Endothelial cell of umbilical vein (primary cell): ENCODE results near the gene STMN3. TPM values are rescaled to one million over a fixed set of nuclear protein-coding genes. Genes with fewer than 3 reads are reported as not detected.

Experiments used
- BruUV-seq: library from RNA; stranded (reverse); fragments of 400-500 nt; replicated peaks from 2 replicates; lab custom pipeline; 2021; lab: Mats Ljungman, UMichigan
- CTCF ChIA-PET: fragments of 300-600, 350-600 bp; sonication (Branson Sonifier 250); formaldehyde crosslinking; loops from one replicate; lab custom pipeline; 2021; ENCODE audit warnings: antibody characterized with exemption, inconsistent platforms; lab: Charles Lee
- POLR2A ChIA-PET: fragments of 300-600, 350-600 bp; sonication (Branson Sonifier 250); formaldehyde crosslinking; loops from one replicate; lab custom pipeline; 2021; ENCODE audit warnings: antibody characterized with exemption, inconsistent platforms; lab: Charles Lee
- DNase-seq: peaks from one replicate; pipeline ENCODE4 v3.0.0-alpha.2; 2011; ENCODE audit warnings: low read depth, low spot score
- FAIRE-seq: peaks from 2 replicates; lab custom pipeline; 2011; peaks lifted over from hg19 to GRCh38; lab: Jason Lieb, UNC
- H2AFZ ChIP-seq: 2 replicates; pipeline ENCODE4 v1.6.0; 2012; ENCODE audit warnings: low read depth, low read length, control low read depth, inconsistent platforms
- H3K27ac ChIP-seq: 2 replicates; pipeline ENCODE4 v1.5.1; 2011; ENCODE audit warnings: low read depth, mild to moderate bottlenecking, control low read depth, low read length, moderate library complexity; ENCODE audit not compliant: insufficient read depth
- H3K27me3 ChIP-seq, 2 experiments: 2 replicates each; pipeline versions ENCODE4 v1.6.0 to v1.6.1; 2011; ENCODE audit warnings: low read length in 2 of 2, mixed read lengths in 1 of 2; ENCODE audit not compliant: control insufficient read depth in 2 of 2, insufficient read depth in 2 of 2
- H3K36me3 ChIP-seq, 2 experiments: 2 replicates in 1 of 2; 3 replicates in 1 of 2; pipeline ENCODE4 v1.5.1; 2011; ENCODE audit warnings: low read length in 2 of 2, mild to moderate bottlenecking in 1 of 2, moderate library complexity in 1 of 2; ENCODE audit not compliant: control insufficient read depth in 2 of 2, insufficient read depth in 2 of 2; ENCODE audit errors: extremely low read depth in 1 of 2
- H3K4me1 ChIP-seq: 3 replicates; pipeline ENCODE4 v1.5.1; 2011; ENCODE audit warnings: mild to moderate bottlenecking, low read length; ENCODE audit not compliant: control insufficient read depth, insufficient read depth; ENCODE audit errors: extremely low read depth
- H3K4me2 ChIP-seq: 2 replicates; pipeline ENCODE4 v1.6.1; 2011; ENCODE audit warnings: low read length, control low read depth, mixed read lengths; ENCODE audit not compliant: insufficient read depth
- H3K4me3 ChIP-seq, 3 experiments: fragments of 200-600 bp in 1 of 3; sonication (generic), shearing (Covaris generic) in 1 of 3; replicated peaks in 1 of 3; 2 replicates each; pipeline ENCODE4 v1.5.1; 2011 to 2016; ENCODE audit warnings: control low read depth in 3 of 3, low read length in 3 of 3, mild to moderate bottlenecking in 2 of 3, inconsistent platforms in 1 of 3, low read depth in 1 of 3, moderate library complexity in 1 of 3; ENCODE audit not compliant: insufficient read depth in 1 of 3
- H3K79me2 ChIP-seq: 2 replicates; pipeline ENCODE4 v1.6.0; 2012; ENCODE audit warnings: low read length, inconsistent platforms; ENCODE audit not compliant: control insufficient read depth, insufficient read depth
- H3K9ac ChIP-seq: replicated peaks from 2 replicates; pipeline ENCODE3; 2011; ENCODE audit warnings: low read length, control low read depth; ENCODE audit not compliant: insufficient read depth; ENCODE audit errors: extremely low read depth
- H3K9me1 ChIP-seq: replicated peaks from 3 replicates; pipeline ENCODE4 v1.6.0; 2011; ENCODE audit warnings: mild to moderate bottlenecking, low read length; ENCODE audit not compliant: control insufficient read depth, insufficient read depth; ENCODE audit errors: extremely low read depth
- H3K9me3 ChIP-seq: replicated peaks from 2 replicates; pipeline ENCODE4 v1.5.1; 2012; ENCODE audit warnings: low read length, inconsistent platforms; ENCODE audit not compliant: control insufficient read depth, insufficient read depth
- H4K20me1 ChIP-seq: replicated peaks from 2 replicates; pipeline ENCODE3; 2011; ENCODE audit warnings: mild to moderate bottlenecking, low read length; ENCODE audit not compliant: control insufficient read depth, insufficient read depth; ENCODE audit errors: extremely low read depth
- CTCF ChIP-seq, 2 donors: IDR thresholded peaks; 1 replicate in 1 of 2; 2 replicates in 1 of 2; pipeline ENCODE4 v1.5.1; 2011; ENCODE audit warnings: low read length in 2 of 2, mild to moderate bottlenecking in 2 of 2, moderate library complexity in 2 of 2, control low read depth in 1 of 2, inconsistent platforms in 1 of 2, low read depth in 1 of 2; ENCODE audit not compliant: insufficient read depth in 1 of 2; ENCODE audit errors: extremely low read depth in 1 of 2
- EZH2 ChIP-seq: IDR thresholded peaks from 2 replicates; pipeline ENCODE4 v1.6.1; 2012; ENCODE audit warnings: borderline replicate concordance, low read depth, mild to moderate bottlenecking, moderate library complexity, low read length, inconsistent platforms; ENCODE audit not compliant: severe bottlenecking
- FOS ChIP-seq: IDR thresholded peaks from 2 replicates; pipeline ENCODE4 v1.6.1; 2011; ENCODE audit warnings: mild to moderate bottlenecking, low read length, moderate library complexity, borderline replicate concordance; ENCODE audit not compliant: insufficient read depth
- GATA2 ChIP-seq: IDR thresholded peaks from 2 replicates; pipeline ENCODE4 v1.7.0; 2011; ENCODE audit warnings: low read depth, mild to moderate bottlenecking, moderate library complexity, mixed read lengths, low read length; ENCODE audit not compliant: insufficient read length, insufficient read depth
- JUN ChIP-seq: IDR thresholded peaks from 2 replicates; pipeline ENCODE4 v1.6.1; 2011; ENCODE audit warnings: borderline replicate concordance, low read depth; ENCODE audit not compliant: insufficient read length, insufficient read depth
- MAX ChIP-seq: IDR thresholded peaks from 2 replicates; pipeline ENCODE4 v1.6.1; 2011; ENCODE audit not compliant: insufficient read depth, insufficient read length
- MYC ChIP-seq: IDR thresholded peaks from one replicate; pipeline ENCODE4 v1.6.1; 2011; ENCODE audit warnings: mild to moderate bottlenecking, low read depth, low read length
- POLR2A ChIP-seq: IDR thresholded peaks from 2 replicates; pipeline ENCODE4 v1.6.1; 2012; ENCODE audit warnings: low read depth, mild to moderate bottlenecking, control low read depth, low read length
- POLR2AphosphoS5 ChIP-seq: IDR thresholded peaks from 2 replicates; pipeline ENCODE4 v1.6.1; 2012; ENCODE audit warnings: low read depth, mild to moderate bottlenecking, control low read depth, low read length, moderate library complexity; ENCODE audit not compliant: insufficient read depth
- dilution Hi-C: fragments of 300-500 bp; cut with MboI; formaldehyde crosslinking; loops from one replicate; pipeline ENCODE4 v1.15.0; 2019; ENCODE audit warnings: low sequenced_read_pairs; ENCODE audit not compliant: extremely low pct_ligation_motif_present
- intact Hi-C: fragments of 100-400 bp; cut with micrococcal nuclease; formaldehyde crosslinking; loops from one replicate; pipeline ENCODE4 v1.10.0; 2022
- polyA plus RNA-seq, 4 experiments: library from polyadenylated mRNA; depleted of rRNA in 3 of 4; stranded (reverse) in 3 of 4; unstranded in 1 of 4; fragments of >200 nt; gene quantifications; 2 replicates each; pipeline versions ENCODE4 v1.2.1 to v1.2.3, GENCODE V29; 2011 to 2012; ENCODE audit warnings: missing spikeins in 1 of 4
- total RNA-seq: library from RNA; stranded (reverse); gene quantifications from 2 replicates; pipeline ENCODE4 v1.2.3, GENCODE V29; 2021

STMN3 gene
- total and polyA plus RNA-seq, 2 donors (not counting 3 experiments of a cell fraction or from before 2014, with no cell fraction given), result 1.7 to 4.7 TPM

GRCh38 chr20:63597651-63598478, 55.4 kb downstream of the STMN3 start:
- no peaks in the 10 kb centered on the region for H3K4me1 ChIP-seq
- no peak overlapping the region for H3K27ac ChIP-seq
- TF ChIP-seq POLR2A (no peak), GATA2 (no peak), JUN (no peak), FOS (no peak), MYC (no peak), MAX (no peak), CTCF (IDR thresholded peaks at IDR 0.05; ENCODE audit: extremely low read depth in 1 of 2, insufficient read depth in 1 of 2, low read depth in 1 of 2, low read length in 2 of 2) (no peak), POLR2AphosphoS5 (no peak), EZH2 (no peak)
- no peaks in the 10 kb centered on the region for H3K9me3 ChIP-seq
- intact Hi-C loops (loop anchor here (10.0 kb wide), 1 partner anchor 433 kb away; no protein-coding TSS in a partner anchor), dilution Hi-C loops (no loop called here)
- H3K27me3 ChIP-seq, result no peaks in the 10 kb centered on the region
- H3K4me2 ChIP-seq, result no peak overlapping the region
- H3K4me3 ChIP-seq, result no peak overlapping the region
- ChIA-PET POLR2A (no interaction called here), CTCF (no interaction called here)
- H3K9me1 ChIP-seq, result no peaks in the 10 kb centered on the region
- FAIRE-seq (no peak), DNase-seq (no peak)
- peaks cover 2 to 21% of the 10 kb centered on the region in 2 experiments for H3K36me3 ChIP-seq
- no peak overlapping the region for H3K9ac ChIP-seq
- no TSS peak for BruUV-seq
- H4K20me1 ChIP-seq, result no peaks in the 10 kb centered on the region
- no peak overlapping the region for H2AFZ ChIP-seq
- no peaks in the 10 kb centered on the region for H3K79me2 ChIP-seq
